Colonic mucosa (tissue), 4 donors: ENCODE results near the gene RAB18. TPM values are rescaled to one million over a fixed set of nuclear protein-coding genes. Genes with fewer than 3 reads are reported as not detected.
"Not testable (repeated sequence)": the region's sequence is repeated elsewhere in the genome, so short reads cannot be mapped to it uniquely, and the experiment has no call there.

ENCODE experiments used
- DNase-seq: peaks from one replicate; pipeline ENCODE4 v3.0.0-alpha.2; 2020
- H3K27ac ChIP-seq: fragments of 200-600 bp; one replicate; pipeline ENCODE4 v1.8.0; 2021
- H3K27me3 ChIP-seq: fragments of 200-600 bp; one replicate; pipeline ENCODE4 v1.8.0; 2021
- H3K36me3 ChIP-seq: fragments of 200-600 bp; one replicate; pipeline ENCODE4 v1.8.0; 2021
- H3K4me1 ChIP-seq: fragments of 200-600 bp; one replicate; pipeline ENCODE4 v1.8.0; 2021; ENCODE audit warnings: mild to moderate bottlenecking
- H3K4me3 ChIP-seq: fragments of 200-600 bp; one replicate; pipeline ENCODE4 v1.8.0; 2021
- H3K9ac ChIP-seq, 2 donors: one replicate each; pipeline ENCODE4 v1.7.0; 2013; ENCODE audit warnings: control low read depth in 2 of 2, low read depth in 2 of 2, low read length in 2 of 2
- H3K9me3 ChIP-seq: fragments of 200-600 bp; one replicate; pipeline ENCODE4 v1.8.0; 2021
- intact Hi-C: fragments of 100-400 bp; cut with DNase I; formaldehyde crosslinking; loops from one replicate; pipeline ENCODE4 v1.14.1; 2022
- total RNA-seq, 2 donors: library from RNA; stranded (reverse); fragmentation: NEBNext Ultra II Directional in 1 of 2; extraction: Animal tissue kit (Norgen Biotek cat#: 25700) in 1 of 2; gene quantifications; one replicate each; pipeline ENCODE4 v1.2.1, GENCODE V29; 2021
- TF ChIP-seq, protein P1 (sequence below): fragments of 200-600 bp; IDR thresholded peaks from one replicate; pipeline ENCODE4 v1.8.0; 2022; ENCODE audit warnings: antibody characterized with exemption, mild to moderate bottlenecking
- donor health status: healthy.
- donor health status: DM: no; HTN: no; CAD: no.
- donor health status: DM: no; HTN: no; CAD: no.

Gene RAB18
- total RNA-seq, 2 donors from 2014 or later, result 79.2 to 114 TPM

DNA sequence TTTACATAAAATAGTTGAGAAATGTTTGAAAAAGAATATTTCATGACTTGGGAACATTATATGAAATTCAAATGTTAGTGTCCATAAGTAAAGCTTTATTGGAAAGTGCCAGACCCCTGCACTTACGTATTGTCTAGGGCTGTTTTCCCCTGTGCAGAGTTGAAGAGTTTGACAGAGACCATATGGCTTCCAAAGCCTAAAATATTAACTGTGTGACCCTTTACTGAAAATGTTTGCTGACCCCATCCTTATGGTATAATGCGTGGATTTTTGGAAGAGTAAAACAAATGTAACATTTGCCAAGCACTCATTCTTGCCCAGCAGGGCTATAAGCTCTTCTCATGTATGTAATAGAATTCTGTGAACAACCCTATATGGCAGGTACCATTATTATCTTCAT lies 40.1 kb upstream of the RAB18 start:
- no peaks in the 10 kb centered on the region for H3K36me3 ChIP-seq
- H3K9ac ChIP-seq, result no peak overlapping the region
- no peak overlapping the region for H3K4me3 ChIP-seq
- intact Hi-C loops, result no loop called here
- no peak overlapping the region for H3K27ac ChIP-seq
- no peak for DNase-seq
- H3K27me3 ChIP-seq, result no peaks in the 10 kb centered on the region
- H3K9me3 ChIP-seq, result no peaks in the 10 kb centered on the region
- H3K4me1 ChIP-seq, result no peaks in the 10 kb centered on the region
- TF ChIP-seq, protein P1, sequence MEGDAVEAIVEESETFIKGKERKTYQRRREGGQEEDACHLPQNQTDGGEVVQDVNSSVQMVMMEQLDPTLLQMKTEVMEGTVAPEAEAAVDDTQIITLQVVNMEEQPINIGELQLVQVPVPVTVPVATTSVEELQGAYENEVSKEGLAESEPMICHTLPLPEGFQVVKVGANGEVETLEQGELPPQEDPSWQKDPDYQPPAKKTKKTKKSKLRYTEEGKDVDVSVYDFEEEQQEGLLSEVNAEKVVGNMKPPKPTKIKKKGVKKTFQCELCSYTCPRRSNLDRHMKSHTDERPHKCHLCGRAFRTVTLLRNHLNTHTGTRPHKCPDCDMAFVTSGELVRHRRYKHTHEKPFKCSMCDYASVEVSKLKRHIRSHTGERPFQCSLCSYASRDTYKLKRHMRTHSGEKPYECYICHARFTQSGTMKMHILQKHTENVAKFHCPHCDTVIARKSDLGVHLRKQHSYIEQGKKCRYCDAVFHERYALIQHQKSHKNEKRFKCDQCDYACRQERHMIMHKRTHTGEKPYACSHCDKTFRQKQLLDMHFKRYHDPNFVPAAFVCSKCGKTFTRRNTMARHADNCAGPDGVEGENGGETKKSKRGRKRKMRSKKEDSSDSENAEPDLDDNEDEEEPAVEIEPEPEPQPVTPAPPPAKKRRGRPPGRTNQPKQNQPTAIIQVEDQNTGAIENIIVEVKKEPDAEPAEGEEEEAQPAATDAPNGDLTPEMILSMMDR, result no peak

DNA sequence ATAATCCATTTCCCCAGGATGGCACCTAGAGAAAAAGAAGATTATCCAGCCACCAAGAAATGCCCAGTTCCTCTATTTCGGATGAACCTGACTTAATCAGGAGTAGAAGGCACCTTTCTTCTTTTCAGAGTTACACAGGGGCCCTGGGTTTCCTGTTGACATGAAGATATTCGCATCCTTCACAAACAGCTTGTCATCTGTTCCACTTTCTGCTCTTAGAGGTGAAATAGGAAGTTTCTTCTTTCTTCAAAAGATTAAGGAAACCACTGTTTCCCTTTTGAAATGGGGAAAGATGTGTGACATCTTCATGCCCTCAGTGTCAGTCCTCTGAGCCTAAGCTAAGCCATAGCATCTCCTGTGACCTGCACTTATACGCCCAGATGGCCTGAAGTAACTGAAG lies 39.1 kb upstream of the RAB18 start:
- Histone ChIP-seq H3K36me3 (no peaks in the 10 kb centered on the region), H3K9ac (no peak overlapping the region), H3K4me1 (no peaks in the 10 kb centered on the region), H3K27me3 (no peaks in the 10 kb centered on the region), H3K4me3 (no peak overlapping the region), H3K9me3 (no peaks in the 10 kb centered on the region), H3K27ac (no peak overlapping the region)
- intact Hi-C loops, result no loop called here
- DNase-seq, result no peak
- TF ChIP-seq, protein P1, result no peak

DNA sequence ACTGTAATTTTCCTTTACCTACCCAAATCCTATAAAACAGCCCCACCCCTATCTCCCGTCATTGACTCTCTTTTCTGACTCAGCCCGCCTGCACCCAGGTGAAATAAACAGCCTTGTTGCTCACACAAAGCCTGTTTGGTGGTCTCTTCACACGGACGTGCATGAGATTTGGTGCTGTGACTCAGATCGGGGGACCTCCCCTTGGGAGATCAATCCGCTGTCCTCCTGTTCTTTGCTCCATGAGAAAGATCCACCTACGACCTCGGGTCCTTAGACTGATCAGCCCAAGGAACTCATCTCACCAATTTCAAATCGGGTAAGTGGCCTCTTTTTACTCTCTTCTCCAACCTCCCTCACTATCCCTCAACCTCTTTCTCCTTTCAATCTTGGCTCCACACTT lies 38.5 kb upstream of the RAB18 start:
- H3K9ac ChIP-seq, DNase-seq, H3K4me1 ChIP-seq, H3K27me3 ChIP-seq, H3K27ac ChIP-seq, intact Hi-C loops, H3K36me3 ChIP-seq, H3K9me3 ChIP-seq, H3K4me3 ChIP-seq: not testable (repeated sequence)

DNA sequence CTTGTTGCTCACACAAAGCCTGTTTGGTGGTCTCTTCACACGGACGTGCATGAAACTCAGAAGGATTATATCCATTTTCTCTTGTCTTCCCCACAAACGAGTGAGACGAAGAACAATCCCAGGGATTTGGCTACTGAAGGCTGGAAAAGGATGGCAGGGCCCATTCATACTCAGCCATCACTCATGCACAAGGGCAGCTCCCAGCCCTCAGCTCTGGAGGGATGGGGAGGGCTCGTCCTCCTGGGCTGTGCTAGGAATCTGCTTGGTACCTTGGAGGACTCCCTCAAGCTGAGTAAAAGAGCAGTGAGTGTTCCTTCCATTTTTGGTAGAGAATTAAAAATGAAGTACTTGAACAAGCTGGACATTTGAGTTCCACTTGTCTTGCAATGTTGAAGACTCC lies 33.2 kb upstream of the RAB18 start:
- H3K9me3 ChIP-seq, result no peaks in the 10 kb centered on the region
- H3K27me3 ChIP-seq, result no peaks in the 10 kb centered on the region
- H3K4me3 ChIP-seq, result no peak overlapping the region
- intact Hi-C loops, result no loop called here
- no peak for DNase-seq
- no peaks in the 10 kb centered on the region for H3K4me1 ChIP-seq
- H3K36me3 ChIP-seq, result no peaks in the 10 kb centered on the region
- TF ChIP-seq, protein P1, result no peak
- H3K9ac ChIP-seq, result no peak overlapping the region
- H3K27ac ChIP-seq, result no peak overlapping the region

DNA sequence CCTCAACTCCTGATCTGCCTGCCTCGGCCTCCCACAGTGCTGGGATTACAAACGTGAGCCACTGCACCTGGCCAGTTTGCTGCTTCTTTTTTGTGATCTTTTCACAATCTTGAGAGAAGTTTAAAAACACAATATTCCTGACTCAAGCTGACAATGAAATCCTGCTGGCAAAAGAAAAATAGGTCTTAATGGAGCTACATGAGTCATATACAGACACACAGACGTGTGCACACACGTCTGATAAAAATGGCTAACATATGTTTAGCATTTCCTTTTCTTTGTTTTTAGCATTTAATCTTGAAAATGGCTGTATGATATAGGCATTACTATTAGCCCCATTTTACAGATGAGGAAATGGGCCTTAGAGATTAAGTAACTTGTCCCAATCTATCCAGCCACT lies 29.4 kb upstream of the RAB18 start:
- Histone ChIP-seq H3K9me3 (no peaks in the 10 kb centered on the region), H3K27ac (no peak overlapping the region), H3K27me3 (no peaks in the 10 kb centered on the region), H3K4me3 (no peak overlapping the region), H3K4me1 (no peaks in the 10 kb centered on the region), H3K36me3 (no peaks in the 10 kb centered on the region), H3K9ac (no peak overlapping the region)
- TF ChIP-seq, protein P1, result no peak
- no peak for DNase-seq
- intact Hi-C loops, result no loop called here

DNA sequence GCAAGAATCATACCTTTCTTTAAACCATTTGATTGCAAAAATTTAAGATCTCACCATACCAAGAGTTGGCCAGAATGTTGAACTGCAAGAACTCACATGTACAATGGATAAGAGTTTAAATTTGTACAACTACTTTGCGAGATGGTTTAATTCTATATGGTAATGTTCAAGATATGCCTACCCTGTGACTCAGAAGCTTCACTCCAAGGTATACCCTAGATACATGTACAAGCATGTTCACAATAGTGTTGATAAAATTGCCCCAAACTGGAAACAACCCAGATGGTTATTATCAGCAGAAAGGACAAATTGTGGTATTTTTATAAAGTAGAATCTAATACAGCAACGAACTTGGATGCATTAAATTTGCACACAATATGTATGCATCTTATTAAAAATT lies 25.1 kb upstream of the RAB18 start:
- no peaks in the 10 kb centered on the region for H3K4me1 ChIP-seq
- H3K36me3 ChIP-seq, result no peaks in the 10 kb centered on the region
- TF ChIP-seq, protein P1, result no peak
- H3K27me3 ChIP-seq, result no peaks in the 10 kb centered on the region
- H3K4me3 ChIP-seq, result no peak overlapping the region
- no peaks in the 10 kb centered on the region for H3K9me3 ChIP-seq
- H3K9ac ChIP-seq, result no peak overlapping the region
- no peak overlapping the region for H3K27ac ChIP-seq
- intact Hi-C loops, result no loop called here
- no peak for DNase-seq
